Panc1 (cell line): ENCODE results near the gene OLFML2B. TPM values are rescaled to one million over a fixed set of nuclear protein-coding genes. Genes with fewer than 3 reads are reported as not detected.
A peak's percentile ranks its signal among the peaks of the same experiment; 100 is the strongest.

Experiments
- ATAC-seq: fragments of 200-7000 bp; cut with Tn5 transposase; 2 replicates; pipeline ENCODE4 v1.9.1; 2020; ENCODE audit warnings: mild to moderate bottlenecking, moderate library complexity
- BruUV-seq: library from RNA; stranded (reverse); fragments of 400-500 nt; replicated peaks from 2 replicates; lab custom pipeline; 2021; lab: Mats Ljungman, UMichigan
- CTCF ChIA-PET: fragments of 300-600 bp; sonication (Branson Sonifier 250); formaldehyde crosslinking; loops from one replicate; lab custom pipeline; 2022; ENCODE audit warnings: antibody characterized with exemption; lab: Charles Lee
- POLR2A ChIA-PET: fragments of 300-600 bp; sonication (Branson Sonifier 250); formaldehyde crosslinking; loops from one replicate; lab custom pipeline; 2022; ENCODE audit warnings: antibody characterized with exemption; lab: Charles Lee
- DNase-seq: peaks from one replicate; pipeline ENCODE4 v3.0.0-alpha.2; 2010; ENCODE audit warnings: low read depth, low spot score
- H3K27ac ChIP-seq: 2 replicates; pipeline ENCODE4 v1.5.1; 2011; ENCODE audit warnings: mild to moderate bottlenecking, low read length, inconsistent platforms
- H3K27me3 ChIP-seq: fragments of 200-500 bp; sonication (Bioruptor generic); 2 replicates; pipeline ENCODE4 v1.6.0; 2014; ENCODE audit warnings: low read length, inconsistent platforms; ENCODE audit not compliant: control insufficient read depth, insufficient read depth
- H3K36me3 ChIP-seq: fragments of 200-500 bp; sonication (Bioruptor generic); 2 replicates; pipeline ENCODE4 v1.5.1; 2014; ENCODE audit warnings: inconsistent platforms, mild to moderate bottlenecking, low read length, moderate library complexity; ENCODE audit not compliant: control insufficient read depth, insufficient read depth
- H3K4me1 ChIP-seq: 2 replicates; pipeline ENCODE4 v1.5.1; 2011; ENCODE audit warnings: inconsistent platforms, mild to moderate bottlenecking, low read length, moderate library complexity; ENCODE audit not compliant: control insufficient read depth, insufficient read depth
- H3K4me3 ChIP-seq, 2 experiments: 2 replicates each; pipeline ENCODE4 v1.5.1; 2011 to 2012; ENCODE audit warnings: low read depth in 2 of 2, low read length in 2 of 2, mild to moderate bottlenecking in 2 of 2, inconsistent platforms in 1 of 2, moderate library complexity in 1 of 2
- H3K9me3 ChIP-seq: fragments of 200-500 bp; sonication (Bioruptor generic); 2 replicates; pipeline ENCODE4 v1.5.1; 2014; ENCODE audit warnings: low read depth, mild to moderate bottlenecking, inconsistent platforms, low read length, moderate library complexity; ENCODE audit not compliant: control insufficient read depth, insufficient read depth
- CTCF ChIP-seq: fragments of 450-650 bp; IDR thresholded peaks from 2 replicates; pipeline ENCODE4 v1.5.1; 2017; ENCODE audit warnings: mild to moderate bottlenecking
- POLR2AphosphoS5 ChIP-seq: IDR thresholded peaks from 2 replicates; pipeline ENCODE4 v1.6.1; 2012; ENCODE audit warnings: mild to moderate bottlenecking, low read depth, low read length, moderate library complexity
- REST ChIP-seq, 2 experiments: IDR thresholded peaks; 2 replicates each; pipeline ENCODE4 v1.6.1; 2011 to 2012; ENCODE audit warnings: low read depth in 2 of 2, control low read depth in 1 of 2, low read length in 1 of 2, mild to moderate bottlenecking in 1 of 2, moderate library complexity in 1 of 2; ENCODE audit not compliant: insufficient read depth in 1 of 2
- SIN3A ChIP-seq: IDR thresholded peaks from 2 replicates; pipeline ENCODE4 v1.6.1; 2012; ENCODE audit warnings: low read depth, mild to moderate bottlenecking, low read length, moderate library complexity, borderline replicate concordance; ENCODE audit not compliant: insufficient read depth
- TCF7L2 ChIP-seq: IDR thresholded peaks from 2 replicates; pipeline ENCODE4 v1.6.1; 2011; ENCODE audit warnings: mild to moderate bottlenecking, low read depth, low read length, inconsistent platforms
- in situ Hi-C: cut with HindIII; loops from 2 replicates; pipeline ENCODE4 v1.10.0; 2016; ENCODE audit warnings: low sequenced_read_pairs, low pct_unique_long_range_greater_than_20kb
- intact Hi-C: fragments of 100-400 bp; cut with micrococcal nuclease; formaldehyde crosslinking; loops from one replicate; pipeline ENCODE4 v1.10.0; 2022; ENCODE audit not compliant: unreplicated experiment
- total RNA-seq: library from RNA; stranded (reverse); gene quantifications from one replicate; pipeline ENCODE4 v1.2.1, GENCODE V29; 2021; ENCODE audit not compliant: unreplicated experiment

The OLFML2B gene
- total RNA-seq, 1 experiment from 2014 or later = 1.5 TPM

- intact Hi-C loops = no loop called here
- CTCF ChIA-PET = no interaction called here
- ATAC-seq = no peak
Observed at GRCh38 chr1:162062542-162063015, 38.9 kb upstream of the OLFML2B start.

GRCh38 chr1:162060314-162060713, 36.6 kb upstream of the OLFML2B start:
- DNase-seq (no peak), ATAC-seq (no peak)
- ChIA-PET POLR2A (no interaction called here), CTCF (interaction anchor here (0.7 kb wide), 1 partner anchor 24 kb away, joined by 3 read pairs; no protein-coding TSS in a partner anchor)
- in situ Hi-C loops (no loop called here), intact Hi-C loops (no loop called here)
- BruUV-seq = no TSS peak
- Histone ChIP-seq H3K27ac (peak overlapping the region; percentile 52; the same call in 1 of the 2 replicates), H3K36me3 (no peaks in the 10 kb centered on the region), H3K27me3 (no peaks in the 10 kb centered on the region), H3K4me1 (peaks cover 26% of the 10 kb centered on the region), H3K9me3 (no peaks in the 10 kb centered on the region), H3K4me3 (no peak overlapping the region)
- TF ChIP-seq CTCF (no peak), SIN3A (no peak), TCF7L2 (no peak), POLR2AphosphoS5 (no peak), REST (IDR thresholded peaks at IDR 0.05; ENCODE audit: insufficient read depth in 1 of 2, low read depth in 2 of 2, low read length in 1 of 2) (no peak)

More at GRCh38 chr1:162062542-162063015, 38.9 kb upstream of the OLFML2B start:
- BruUV-seq = no TSS peak
- no peak for DNase-seq
- POLR2A ChIA-PET = no interaction called here
- Histone ChIP-seq H3K4me1 (peaks cover 23% of the 10 kb centered on the region), H3K9me3 (no peaks in the 10 kb centered on the region), H3K27me3 (no peaks in the 10 kb centered on the region), H3K36me3 (no peaks in the 10 kb centered on the region), H3K27ac (peak overlapping the region; percentile 77), H3K4me3 (no peak overlapping the region)
- in situ Hi-C loops = no loop called here
- TF ChIP-seq POLR2AphosphoS5 = no peak
- TF ChIP-seq SIN3A = no peak
- TF ChIP-seq TCF7L2 = no peak
- TF ChIP-seq CTCF = no peak
- TF ChIP-seq REST (IDR thresholded peaks at IDR 0.05; ENCODE audit: insufficient read depth in 1 of 2, low read depth in 2 of 2, low read length in 1 of 2) = no peak
